GM18507 (cell line): ENCODE data around the gene AKAP13.
"Not testable (repeated sequence)": the region's sequence is repeated elsewhere in the genome, so short reads cannot be mapped to it uniquely, and the experiment has no call there.

ENCODE experiments used
- DNase-seq: peaks from one replicate; pipeline ENCODE4 v3.0.0; 2011; ENCODE audit warnings: low read depth; ENCODE audit not compliant: insufficient read length; ENCODE audit errors: extremely low spot score
- FAIRE-seq: peaks from 2 replicates; lab custom pipeline; 2011; peaks lifted over from hg19 to GRCh38; lab: Jason Lieb, UNC

The AKAP13 gene

GRCh38 chr15:85348048-85348766 is 32.2 kb upstream of the AKAP13 start:
- FAIRE-seq, result not testable (repeated sequence)

GRCh38 chr15:85349062-85349461 is 31.3 kb upstream of the AKAP13 start:
- not testable (repeated sequence) for FAIRE-seq, DNase-seq

More at GRCh38 chr15:85348048-85348766, 32.2 kb upstream of the AKAP13 start:
- not testable (repeated sequence) for DNase-seq

- FAIRE-seq (no peak), DNase-seq (no peak)
Measured at GRCh38 chr15:85350395-85350794, 30.0 kb upstream of the AKAP13 start.

- DNase-seq, FAIRE-seq: not testable (repeated sequence)
Measured at GRCh38 chr15:85351501-85351900, 28.9 kb upstream of the AKAP13 start.

- DNase-seq, result no peak
- FAIRE-seq, result no peak
Measured at GRCh38 chr15:85351965-85352364, 28.4 kb upstream of the AKAP13 start.

- DNase-seq, result no peak
- no peak for FAIRE-seq
Measured at GRCh38 chr15:85353516-85353915, 26.9 kb upstream of the AKAP13 start.

- no peak for DNase-seq
- FAIRE-seq, result no peak
Measured at GRCh38 chr15:85354461-85354860, 25.9 kb upstream of the AKAP13 start.

GRCh38 chr15:85354948-85355347 is 25.5 kb upstream of the AKAP13 start:
- no peak for FAIRE-seq

GRCh38 chr15:85356276-85356675 is 24.1 kb upstream of the AKAP13 start:
- DNase-seq (no peak), FAIRE-seq (no peak)

More at GRCh38 chr15:85354948-85355347, 25.5 kb upstream of the AKAP13 start:
- DNase-seq, result no peak

- DNase-seq, result no peak
- peak; percentile 54 for FAIRE-seq
Measured at GRCh38 chr15:85361323-85361722, 19.1 kb upstream of the AKAP13 start.

GRCh38 chr15:85362436-85363081 is 17.8 kb upstream of the AKAP13 start:
- DNase-seq, result no peak
- no peak for FAIRE-seq

- no peak for DNase-seq
- FAIRE-seq, result no peak
Measured at GRCh38 chr15:85365980-85366379, 14.4 kb upstream of the AKAP13 start.

- DNase-seq, result no peak
- peak; percentile 64 for FAIRE-seq
Measured at GRCh38 chr15:85367741-85368140, 12.7 kb upstream of the AKAP13 start.

GRCh38 chr15:85374831-85375230 is 5.6 kb upstream of the AKAP13 start:
- FAIRE-seq (no peak), DNase-seq (no peak)

- DNase-seq, result no peak
- no peak for FAIRE-seq
Measured at GRCh38 chr15:85377269-85377668, 3.1 kb upstream of the AKAP13 start.

- FAIRE-seq, result no peak
Measured at GRCh38 chr15:85377986-85378385, 2.4 kb upstream of the AKAP13 start.

GRCh38 chr15:85379403-85380131 is 836 bp upstream of the AKAP13 start:
- FAIRE-seq (peak; percentile 57), DNase-seq (no peak)

More at GRCh38 chr15:85377986-85378385, 2.4 kb upstream of the AKAP13 start:
- no peak for DNase-seq

- FAIRE-seq (no peak), DNase-seq (no peak)
Measured at GRCh38 chr15:85380812-85381642, 624 bp downstream of the AKAP13 start.
